Keratinocyte (primary cell): ENCODE measurements around the gene ADGRG2. TPM values are rescaled to one million over a fixed set of nuclear protein-coding genes. Genes with fewer than 3 reads are reported as not detected.

Experiments
- DNase-seq: peaks from one replicate; pipeline ENCODE4 v3.0.0-alpha.2; 2011; ENCODE audit warnings: low read depth, missing footprints, low spot score
- FAIRE-seq: peaks from 2 replicates; lab custom pipeline; 2011; peaks lifted over from hg19 to GRCh38; lab: Jason Lieb, UNC
- H2AFZ ChIP-seq: 2 replicates; pipeline ENCODE4 v1.6.0; 2012; ENCODE audit warnings: low read length, control low read depth, inconsistent platforms; ENCODE audit not compliant: control insufficient read depth
- H3K27ac ChIP-seq: 2 replicates; pipeline ENCODE4 v1.5.1; 2011; ENCODE audit warnings: low read length; ENCODE audit not compliant: control insufficient read depth, insufficient read depth
- H3K27me3 ChIP-seq: 3 replicates; pipeline ENCODE4 v1.6.0; 2011; ENCODE audit warnings: low read length; ENCODE audit not compliant: control insufficient read depth, insufficient read depth; ENCODE audit errors: extremely low read depth
- H3K36me3 ChIP-seq, 2 experiments: 2 replicates in 1 of 2; 3 replicates in 1 of 2; pipeline ENCODE4 v1.5.1; 2011; ENCODE audit warnings: low read length in 2 of 2, mild to moderate bottlenecking in 1 of 2; ENCODE audit not compliant: control insufficient read depth in 2 of 2, insufficient read depth in 2 of 2; ENCODE audit errors: extremely low read depth in 1 of 2
- H3K4me1 ChIP-seq: 3 replicates; pipeline ENCODE4 v1.5.1; 2011; ENCODE audit warnings: low read length; ENCODE audit not compliant: control insufficient read depth, insufficient read depth; ENCODE audit errors: extremely low read depth
- H3K4me2 ChIP-seq: 3 replicates; pipeline ENCODE4 v1.6.0; 2011; ENCODE audit warnings: low read depth, low read length; ENCODE audit not compliant: control insufficient read depth, insufficient read depth; ENCODE audit errors: extremely low read depth
- H3K4me3 ChIP-seq, 3 experiments: fragments of 200-600 bp in 1 of 3; sonication (generic) in 1 of 3; 2 replicates in 2 of 3; 3 replicates in 1 of 3; pipeline ENCODE4 v1.5.1; 2011 to 2016; ENCODE audit warnings: low read length in 3 of 3, mild to moderate bottlenecking in 3 of 3, control low read depth in 2 of 3, inconsistent platforms in 1 of 3, low read depth in 1 of 3, mixed read lengths in 1 of 3, mixed run types in 1 of 3, moderate library complexity in 1 of 3; ENCODE audit not compliant: control insufficient read depth in 2 of 3, insufficient read depth in 2 of 3; ENCODE audit errors: extremely low read depth in 1 of 3
- H3K79me2 ChIP-seq: 2 replicates; pipeline ENCODE4 v1.6.0; 2012; ENCODE audit warnings: low read length; ENCODE audit not compliant: control insufficient read depth, insufficient read depth
- H3K9ac ChIP-seq: 3 replicates; pipeline ENCODE4 v1.6.0; 2011; ENCODE audit warnings: low read length; ENCODE audit not compliant: control insufficient read depth, insufficient read depth; ENCODE audit errors: extremely low read depth
- H3K9me1 ChIP-seq: 3 replicates; pipeline ENCODE4 v1.6.0; 2011; ENCODE audit warnings: low read length; ENCODE audit not compliant: control insufficient read depth, insufficient read depth; ENCODE audit errors: extremely low read depth
- H3K9me3 ChIP-seq: 2 replicates; pipeline ENCODE4 v1.5.1; 2012; ENCODE audit warnings: low read depth, low read length; ENCODE audit not compliant: control insufficient read depth
- H4K20me1 ChIP-seq: 3 replicates; pipeline ENCODE4 v1.6.0; 2011; ENCODE audit warnings: low read length; ENCODE audit not compliant: control insufficient read depth, insufficient read depth; ENCODE audit errors: extremely low read depth
- CTCF ChIP-seq, 3 experiments: IDR thresholded peaks in 1 of 3; conservative IDR thresholded peaks in 1 of 3; optimal IDR thresholded peaks in 1 of 3; 2 replicates in 2 of 3; 3 replicates in 1 of 3; pipeline versions ENCODE3 to v1.5.1; 2011; ENCODE audit warnings: low read length in 3 of 3, mild to moderate bottlenecking in 3 of 3, moderate library complexity in 2 of 3, control low read depth in 1 of 3, inconsistent platforms in 1 of 3; ENCODE audit not compliant: insufficient read depth in 2 of 3; ENCODE audit errors: extremely low read depth in 1 of 3
- EZH2 ChIP-seq: IDR thresholded peaks from one replicate; pipeline ENCODE4 v1.6.1; 2012; ENCODE audit warnings: inconsistent platforms, mild to moderate bottlenecking, low read length, moderate library complexity
- dilution Hi-C: fragments of 300-500 bp; cut with MboI; formaldehyde crosslinking; loops from one replicate; pipeline ENCODE4 v1.7.0; 2020; ENCODE audit warnings: low sequenced_read_pairs; ENCODE audit not compliant: extremely low pct_ligation_motif_present
- polyA plus RNA-seq, 5 experiments: library from polyadenylated mRNA; depleted of rRNA in 3 of 5; stranded (reverse) in 3 of 5; stranded (forward) in 1 of 5; unstranded in 1 of 5; fragments of >200 nt; gene quantifications; 1 replicate in 1 of 5; 2 replicates in 3 of 5; 3 replicates in 1 of 5; pipeline versions ENCODE4 v1.2.1 to v1.2.3, GENCODE V29; 2011 to 2012; ENCODE audit warnings: missing spikeins in 2 of 5, low read depth in 1 of 5, low replicate concordance in 1 of 5

ADGRG2 gene
- polyA plus RNA-seq, 1 donor (not counting 4 experiments of a cell fraction or from before 2014, with no cell fraction given) = 0.20 TPM

DNA sequence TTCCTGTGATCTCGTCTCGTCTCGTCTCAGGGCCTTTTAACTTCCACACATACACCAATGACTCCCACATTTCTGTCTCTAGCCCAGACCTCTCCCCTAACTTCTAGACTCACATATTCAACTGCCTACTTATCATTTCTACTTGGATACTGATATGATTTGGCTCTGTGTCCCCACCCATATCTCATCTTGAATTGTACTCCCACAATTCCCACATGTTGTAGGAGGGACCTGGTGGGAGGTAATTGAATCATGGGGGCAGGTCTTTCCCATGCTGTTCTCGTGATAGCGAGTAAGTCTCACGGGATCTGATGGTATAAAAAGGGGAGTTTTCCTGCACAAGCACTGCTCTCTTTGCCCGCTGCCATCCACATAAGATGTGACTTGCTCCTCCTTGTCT, 147.3 kb downstream of the ADGRG2 start:
- H3K27ac ChIP-seq = no peak overlapping the region
- H3K9me3 ChIP-seq = no peaks in the 10 kb centered on the region
- TF ChIP-seq EZH2 (no peak), CTCF (optimal IDR thresholded peaks at IDR 0.05 in 1 of 3, IDR thresholded peaks at IDR 0.05 in 1 of 3, conservative IDR thresholded peaks at IDR 0.05 in 1 of 3; ENCODE audit: extremely low read depth in 1 of 3, insufficient read depth in 2 of 3, low read length in 3 of 3) (no peak)
- no peak overlapping the region for H2AFZ ChIP-seq
- H3K27me3 ChIP-seq = no peaks in the 10 kb centered on the region
- no peak overlapping the region for H3K4me3 ChIP-seq
- H3K9me1 ChIP-seq = no peaks in the 10 kb centered on the region
- H3K36me3 ChIP-seq = no peaks in the 10 kb centered on the region
- no peak for DNase-seq
- no peak for FAIRE-seq
- no peaks in the 10 kb centered on the region for H3K4me1 ChIP-seq
- H3K79me2 ChIP-seq = peaks cover 2% of the 10 kb centered on the region
- H4K20me1 ChIP-seq = no peaks in the 10 kb centered on the region
- H3K9ac ChIP-seq = no peak overlapping the region
- no peak overlapping the region for H3K4me2 ChIP-seq
- dilution Hi-C loops = no loop called here

DNA sequence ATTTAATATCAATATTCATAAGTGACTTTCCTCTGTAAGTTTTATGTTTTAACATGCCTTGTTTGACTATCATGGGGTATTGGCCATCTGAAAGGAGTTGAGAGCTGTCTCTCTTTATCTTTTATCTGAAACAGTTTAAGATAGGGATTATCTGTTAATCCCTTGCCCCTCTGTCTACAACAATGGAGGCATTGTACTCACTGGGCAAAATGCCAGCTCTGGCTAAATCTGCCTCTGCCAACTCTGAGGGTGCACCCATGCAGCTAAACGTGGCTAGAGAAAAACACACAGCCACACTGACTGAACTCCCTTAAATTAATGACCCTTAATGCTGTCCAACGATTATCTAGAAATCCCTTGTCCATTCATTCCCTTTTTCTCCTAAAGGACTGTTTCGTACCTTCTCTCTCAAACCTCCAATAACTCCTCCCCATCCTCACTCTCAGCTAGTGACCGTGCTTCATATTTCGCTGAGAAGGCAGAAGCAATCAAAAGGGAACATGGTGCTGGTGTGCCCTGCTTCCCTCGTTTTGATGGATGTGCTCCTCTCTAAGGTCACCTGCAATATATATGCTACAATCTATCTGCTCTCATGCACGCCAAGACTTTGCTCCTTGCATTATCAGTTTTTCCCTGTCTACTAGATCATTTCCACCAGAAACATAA, 148.6 kb downstream of the ADGRG2 start:
- no peaks in the 10 kb centered on the region for H3K27me3 ChIP-seq
- H3K27ac ChIP-seq = no peak overlapping the region
- no peaks in the 10 kb centered on the region for H4K20me1 ChIP-seq
- DNase-seq (no peak), FAIRE-seq (no peak)
- no peak overlapping the region for H2AFZ ChIP-seq
- H3K4me3 ChIP-seq = no peak overlapping the region
- dilution Hi-C loops = no loop called here
- H3K9ac ChIP-seq = no peak overlapping the region
- H3K36me3 ChIP-seq = no peaks in the 10 kb centered on the region
- H3K79me2 ChIP-seq = no peaks in the 10 kb centered on the region
- no peaks in the 10 kb centered on the region for H3K9me1 ChIP-seq
- no peaks in the 10 kb centered on the region for H3K4me1 ChIP-seq
- TF ChIP-seq EZH2 (no peak), CTCF (optimal IDR thresholded peaks at IDR 0.05 in 1 of 3, IDR thresholded peaks at IDR 0.05 in 1 of 3, conservative IDR thresholded peaks at IDR 0.05 in 1 of 3; ENCODE audit: extremely low read depth in 1 of 3, insufficient read depth in 2 of 3, low read length in 3 of 3) (no peak)
- H3K4me2 ChIP-seq = no peak overlapping the region
- H3K9me3 ChIP-seq = no peaks in the 10 kb centered on the region
